Renal pelvis (tissue), 12 donors: ENCODE measurements around the gene ZSCAN5C. TPM values are rescaled to one million over a fixed set of nuclear protein-coding genes. Genes with fewer than 3 reads are reported as not detected.
"Not testable (repeated sequence)": the region's sequence is repeated elsewhere in the genome, so short reads cannot be mapped to it uniquely, and the experiment has no call there.

Experiments used
- DNase-seq: peaks from one replicate; pipeline ENCODE4 v3.0.0-alpha.2; 2013
- long read RNA-seq, 16 experiments: transcript quantifications; one replicate each; lab custom pipeline, GENCODE V29; 2026
- polyA plus RNA-seq, 3 donors: library from polyadenylated mRNA; unstranded; fragments of 120-200 nt; gene quantifications; one replicate each; pipeline ENCODE4 v1.2.1, GENCODE V29; 2013; ENCODE audit not compliant: insufficient read length in 3 of 3

ZSCAN5C gene
- not detected for polyA plus RNA-seq
- long read RNA-seq, donor 1, result 0 reads
- long read RNA-seq, donor 2, result 0 reads
- long read RNA-seq, donor 3, result 0 reads
- long read RNA-seq, donor 4, result 0 reads
- long read RNA-seq, donor 5, result 0 reads
- long read RNA-seq, donor 6, result 0 reads
- long read RNA-seq, donor 7, result 0 reads
- long read RNA-seq, donor 8, result 0 reads
- long read RNA-seq, donor 9, result 0 reads
- long read RNA-seq, donor 10, result 0 reads
- long read RNA-seq, donor 11, result 0 reads
- long read RNA-seq, donor 12, result 0 reads
- long read RNA-seq, donor 13, result 0 reads
- long read RNA-seq, donor 14, result 0 reads
- long read RNA-seq, donor 15, result 0 reads
- long read RNA-seq, donor 16, result 0 reads

GRCh38 chr19:56201973-56202372 is at the start of gene ZSCAN5C:
Gene ZSCAN5C (plus strand): TSS chr19:56202273. CDS start chr19:56205914, 3,641 bp downstream.
- DNase-seq, result no peak

- DNase-seq, result no peak
These were observed 49.4 kb upstream of the ZSCAN5C start for GRCh38 chr19:56152644-56153043.

GRCh38 chr19:56153507-56153906 is 48.6 kb upstream of the ZSCAN5C start:
- DNase-seq, result no peak

GRCh38 chr19:56155124-56155687 is 46.9 kb upstream of the ZSCAN5C start:
- DNase-seq, result no peak

GRCh38 chr19:56156768-56157167 is 45.3 kb upstream of the ZSCAN5C start:
- no peak for DNase-seq

- no peak for DNase-seq
These were observed 43.8 kb upstream of the ZSCAN5C start for GRCh38 chr19:56158170-56158757.

GRCh38 chr19:56159009-56159559 is 43.0 kb upstream of the ZSCAN5C start:
- DNase-seq, result no peak

GRCh38 chr19:56159622-56160271 is 42.3 kb upstream of the ZSCAN5C start:
- no peak for DNase-seq

- DNase-seq, result no peak
These were observed 40.5 kb upstream of the ZSCAN5C start for GRCh38 chr19:56161534-56161933.

GRCh38 chr19:56162258-56162657 is 39.8 kb upstream of the ZSCAN5C start:
- no peak for DNase-seq

- DNase-seq, result no peak
These were observed 39.0 kb upstream of the ZSCAN5C start for GRCh38 chr19:56163097-56163496.

GRCh38 chr19:56167064-56167578 is 35.0 kb upstream of the ZSCAN5C start:
- peak; percentile 39 for DNase-seq

GRCh38 chr19:56170261-56170660 is 31.8 kb upstream of the ZSCAN5C start:
- no peak for DNase-seq

GRCh38 chr19:56174086-56174485 is 28.0 kb upstream of the ZSCAN5C start:
- DNase-seq, result no peak

- DNase-seq, result no peak
These were observed 27.5 kb upstream of the ZSCAN5C start for GRCh38 chr19:56174550-56174949.

- DNase-seq, result not testable (repeated sequence)
These were observed 26.2 kb upstream of the ZSCAN5C start, which contains the start of gene GALP for GRCh38 chr19:56175861-56176307. Gene GALP (plus strand): TSS chr19:56176008. CDS start chr19:56177109, 1,101 bp downstream.

- not testable (repeated sequence) for DNase-seq
These were observed 25.8 kb upstream of the ZSCAN5C start for GRCh38 chr19:56176310-56176709.

- no peak for DNase-seq
These were observed 25.2 kb upstream of the ZSCAN5C start for GRCh38 chr19:56176881-56177280.

GRCh38 chr19:56177564-56178243 is 24.4 kb upstream of the ZSCAN5C start:
- DNase-seq, result no peak

GRCh38 chr19:56189785-56190184 is 12.3 kb upstream of the ZSCAN5C start:
- DNase-seq, result no peak

- DNase-seq, result no peak
These were observed 11.0 kb upstream of the ZSCAN5C start for GRCh38 chr19:56191115-56191514.
